Activated CD4-positive, alpha-beta T cell treated with anti-CD3 and anti-CD28 coated beads for 48 hours (primary cell): ENCODE results near the gene SETD1B.
"Not testable (repeated sequence)": the region's sequence is repeated elsewhere in the genome, so short reads cannot be mapped to it uniquely, and the experiment has no call there.

ENCODE experiments used
- DNase-seq: peaks from one replicate; pipeline ENCODE4 v3.0.0-alpha.2; 2020

The SETD1B gene

DNA sequence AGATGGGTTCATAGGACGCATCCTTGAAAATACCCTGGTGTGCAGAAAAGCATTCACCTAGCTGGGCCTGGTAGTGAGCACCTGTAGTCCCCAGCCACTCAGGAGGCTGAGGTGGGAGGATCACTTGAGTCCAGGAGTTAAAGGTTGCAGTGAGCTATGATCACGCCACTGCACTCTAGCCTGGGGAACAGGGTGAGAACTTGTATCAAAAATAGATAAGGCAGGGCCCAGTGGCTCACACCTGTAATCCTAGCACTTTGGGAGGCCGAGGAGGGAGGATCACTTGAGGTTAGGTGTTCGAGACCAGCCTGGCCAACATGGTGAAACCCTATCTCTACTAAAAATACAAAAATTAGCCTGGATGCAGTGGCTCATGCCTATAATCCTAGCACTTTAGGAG is 56.9 kb downstream of the SETD1B start:
- DNase-seq = not testable (repeated sequence)

DNA sequence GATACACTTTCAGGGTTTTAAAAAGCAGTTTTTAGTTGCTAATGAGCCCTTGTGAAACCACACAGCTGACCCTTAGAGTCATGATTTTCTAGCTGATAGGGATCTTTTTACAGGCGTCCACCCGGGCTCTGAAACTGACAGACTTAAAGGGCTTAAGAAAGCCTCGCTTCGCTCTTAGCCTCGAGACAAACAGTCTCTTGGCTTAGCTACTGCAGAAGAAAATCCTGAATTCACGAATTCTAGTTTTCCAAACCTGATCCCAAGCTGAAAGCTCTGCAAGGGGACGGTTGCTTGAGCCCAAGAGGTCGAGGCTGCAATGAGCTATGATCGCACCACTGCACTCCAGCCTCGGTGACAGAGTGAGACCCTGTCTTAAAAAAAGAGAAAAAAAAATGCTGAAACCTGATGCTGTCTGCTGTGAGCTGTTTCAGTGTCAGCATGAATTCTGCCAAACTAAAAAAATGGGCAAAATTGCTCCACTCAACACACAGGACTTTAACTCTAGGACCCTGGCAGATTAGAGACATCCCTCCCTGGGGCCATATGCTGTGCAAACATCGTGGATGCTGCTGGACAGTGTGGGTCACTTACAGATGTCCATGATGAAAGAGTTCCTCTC is 57.9 kb downstream of the SETD1B start:
- no peak for DNase-seq

DNA sequence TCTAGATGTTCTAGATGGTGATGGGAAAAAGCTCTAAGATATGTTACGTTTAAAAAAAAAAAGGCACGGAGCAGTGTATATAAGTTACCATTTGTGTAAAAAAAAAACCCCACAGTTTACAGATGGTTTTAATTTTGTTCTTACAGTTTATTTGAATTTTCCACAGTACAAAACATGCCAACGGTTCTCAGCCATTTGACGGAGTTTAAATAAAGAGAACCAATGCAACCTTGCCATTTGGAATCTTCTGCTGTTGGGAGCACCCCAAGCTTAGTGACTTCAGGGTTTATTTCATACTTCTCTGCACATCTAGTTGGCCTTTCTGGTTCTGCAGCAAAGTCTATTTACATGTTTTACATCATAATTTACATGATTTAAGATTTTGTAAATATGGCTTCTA is 62.5 kb downstream of the SETD1B start:
- DNase-seq = no peak

DNA sequence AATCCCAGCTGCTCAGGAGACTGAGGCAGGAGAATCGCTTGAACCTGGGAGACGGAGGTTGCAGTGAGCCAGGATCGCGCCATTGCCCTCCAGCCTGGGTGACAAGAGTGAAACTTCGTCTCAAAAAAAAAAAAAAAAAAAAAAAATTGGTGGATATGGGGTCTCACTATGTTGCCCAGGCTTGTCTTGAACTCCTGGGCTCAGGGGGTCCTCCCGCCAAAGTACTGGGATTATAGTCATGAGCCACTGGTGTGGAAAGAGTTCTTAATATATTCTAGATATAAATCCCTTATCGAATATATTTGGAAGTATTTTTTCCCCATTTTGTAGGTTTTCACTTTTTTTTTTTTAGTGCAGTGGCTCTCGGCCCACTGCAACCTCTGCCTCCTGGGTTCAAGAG is 65.4 kb downstream of the SETD1B start:
- not testable (repeated sequence) for DNase-seq

DNA sequence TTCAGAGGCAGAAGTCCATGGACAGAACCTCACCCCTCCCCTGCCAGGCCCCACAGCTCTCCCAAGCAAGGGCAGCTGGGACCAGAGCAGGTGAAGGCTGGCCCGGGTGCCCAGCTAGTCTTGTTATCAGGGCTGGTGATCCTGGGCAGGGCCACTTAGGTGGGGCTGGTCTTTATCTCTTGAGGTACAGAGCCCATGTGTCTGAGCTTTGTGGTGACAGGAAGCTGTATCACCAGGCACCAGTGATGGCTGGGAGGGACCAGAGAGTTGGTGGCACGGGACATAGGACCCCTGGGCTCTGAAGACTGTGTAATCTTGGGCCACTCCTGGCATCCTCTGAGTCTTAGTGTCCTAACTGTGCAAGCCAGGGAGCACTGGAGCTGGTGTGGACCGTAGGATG is 67.7 kb downstream of the SETD1B start:
- no peak for DNase-seq

DNA sequence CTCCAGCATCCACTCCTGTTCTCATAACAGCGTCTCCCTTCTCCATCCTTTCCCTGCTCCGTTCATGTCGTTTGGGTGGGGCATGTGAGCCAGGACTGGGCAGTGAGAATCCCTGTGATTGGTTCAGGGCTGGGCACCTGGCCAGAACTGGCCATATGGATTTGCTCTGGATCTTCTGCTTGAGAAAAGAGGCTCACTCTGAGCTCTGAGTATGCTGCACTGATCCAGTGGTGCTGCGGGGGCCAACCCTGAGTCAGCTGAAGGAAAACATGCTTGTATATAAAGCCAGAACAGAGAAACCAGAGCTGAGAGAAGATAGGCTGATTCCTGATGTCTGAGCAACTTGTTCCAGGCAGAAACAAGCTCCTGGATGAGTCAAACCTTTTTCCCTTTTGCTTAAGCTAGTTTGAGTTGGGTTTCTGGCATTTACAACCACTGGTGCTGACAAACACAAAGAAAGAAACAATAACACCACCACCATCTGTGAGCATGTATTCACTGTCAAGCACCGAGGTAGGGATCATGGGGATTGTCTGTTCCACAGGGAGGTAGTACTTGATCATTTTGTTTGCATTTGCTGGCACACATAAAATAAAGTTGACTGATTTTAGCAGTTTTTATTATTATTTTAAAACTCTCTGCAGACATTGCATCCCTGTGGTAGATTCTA is 68.9 kb downstream of the SETD1B start:
- peak; percentile 55 for DNase-seq

DNA sequence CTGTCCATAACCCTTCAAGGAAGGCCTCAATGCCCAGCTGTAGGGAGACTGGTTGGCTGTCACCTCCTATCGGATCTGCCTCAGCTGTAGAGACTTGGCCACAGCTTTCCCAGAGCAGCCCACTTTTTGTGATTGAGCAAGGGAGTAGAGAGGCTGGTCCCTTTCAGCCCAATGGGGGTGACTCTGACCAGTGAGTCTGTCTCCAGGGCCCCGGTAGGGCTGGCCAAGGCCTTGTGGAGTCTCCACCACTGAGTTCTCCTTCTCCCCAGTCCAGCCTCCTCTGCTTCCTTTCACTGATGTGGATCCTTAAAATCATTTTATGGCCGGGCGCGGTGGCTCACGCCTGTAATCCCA is 69.4 kb downstream of the SETD1B start:
- no peak for DNase-seq

DNA sequence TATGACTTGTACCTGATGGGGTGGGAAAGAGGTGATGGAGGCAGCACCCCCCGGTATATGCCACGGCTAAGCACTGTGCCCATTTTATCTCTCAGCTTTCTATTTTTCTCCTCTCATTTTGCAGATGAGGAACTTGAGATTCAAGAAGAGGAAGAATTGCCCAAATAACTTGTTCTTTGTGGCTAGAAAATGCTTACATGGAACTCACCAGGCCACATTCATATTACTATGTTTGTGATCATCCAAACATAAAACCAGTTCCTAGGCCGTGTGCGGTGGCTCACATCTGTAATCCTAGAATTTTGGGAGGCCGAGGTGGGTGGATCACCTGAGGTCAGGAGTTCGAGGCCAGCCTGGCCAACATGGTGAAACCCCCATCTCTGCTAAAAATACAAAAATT is 70.3 kb downstream of the SETD1B start:
- DNase-seq = no peak

DNA sequence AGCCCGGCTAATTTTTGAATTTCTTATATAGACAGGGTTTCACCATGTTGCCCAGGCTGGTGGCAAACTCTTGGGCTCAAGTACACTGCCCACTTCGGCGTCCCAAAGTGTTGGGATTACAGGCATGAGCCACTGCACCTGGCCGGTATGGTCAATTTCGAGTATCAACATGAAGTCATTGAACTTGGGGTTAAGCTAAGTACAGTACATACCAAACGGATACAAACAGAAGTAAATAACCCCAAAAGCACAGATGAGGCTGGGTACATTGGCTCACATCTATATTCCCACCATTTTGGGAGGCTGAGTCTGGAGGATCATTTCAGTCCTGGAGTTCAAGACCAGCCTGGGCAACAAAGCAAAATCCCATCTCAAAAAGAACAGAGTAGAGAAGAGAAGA is 71.8 kb downstream of the SETD1B start:
- DNase-seq = no peak

DNA sequence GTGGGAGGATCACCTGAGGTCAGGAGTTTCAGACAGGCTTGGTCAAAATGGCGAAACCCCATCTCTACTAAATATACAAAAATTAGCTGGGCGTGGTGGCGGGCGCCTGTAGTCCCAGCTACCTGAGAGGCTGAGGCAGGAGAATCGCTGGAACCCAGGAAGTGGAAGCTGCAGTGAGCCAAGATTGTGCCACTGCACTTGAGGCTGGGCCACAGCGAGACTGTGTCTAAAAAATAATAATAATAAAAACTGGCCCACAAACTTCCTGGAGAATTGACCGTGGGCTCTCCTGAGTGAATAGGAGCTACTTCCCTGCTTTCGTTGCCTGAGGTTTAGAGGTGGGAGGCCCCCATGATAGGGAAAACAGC is 72.3 kb downstream of the SETD1B start:
- DNase-seq = not testable (repeated sequence)
